ENCODE results near the gene VTA1. TPM values are rescaled to one million over a fixed set of nuclear protein-coding genes. Genes with fewer than 3 reads are reported as not detected.
"Not testable (repeated sequence)": the region's sequence is repeated elsewhere in the genome, so short reads cannot be mapped to it uniquely, and the experiment has no call there.

VTA1 gene
- total and polyA plus RNA-seq, 8 donors, result 15.6 to 56.8 (median 25.8) TPM

DNA sequence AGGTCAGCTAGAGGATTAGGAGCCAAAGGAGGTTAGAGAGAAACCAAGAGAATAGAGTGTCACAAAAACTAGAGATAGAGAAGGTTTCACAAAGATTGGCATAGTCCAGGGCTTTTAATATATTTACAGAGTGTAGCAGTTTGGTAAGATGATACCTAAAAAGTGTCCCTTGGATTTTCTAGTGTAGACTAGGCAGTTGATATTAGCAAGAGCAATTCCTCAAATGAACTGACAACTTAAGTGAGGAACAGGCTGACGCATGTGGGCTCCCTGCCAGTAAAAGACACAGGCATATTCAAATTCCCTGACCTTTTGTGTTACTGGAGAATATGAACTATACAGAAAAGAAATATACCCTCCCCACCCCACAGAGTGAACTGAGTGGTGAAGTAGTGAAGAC, 40.1 kb downstream of the VTA1 start:
- H3K9me3 ChIP-seq, result no peaks in the 10 kb centered on the region
- H3K27ac ChIP-seq, result no peak overlapping the region
- no peaks in the 10 kb centered on the region for H3K27me3 ChIP-seq
- H3K4me1 ChIP-seq, result no peaks in the 10 kb centered on the region
- no peak overlapping the region for H3K4me3 ChIP-seq
- no peak for TF ChIP-seq POLR2A (IDR thresholded peaks at IDR 0.05)
- TF ChIP-seq, protein P1, sequence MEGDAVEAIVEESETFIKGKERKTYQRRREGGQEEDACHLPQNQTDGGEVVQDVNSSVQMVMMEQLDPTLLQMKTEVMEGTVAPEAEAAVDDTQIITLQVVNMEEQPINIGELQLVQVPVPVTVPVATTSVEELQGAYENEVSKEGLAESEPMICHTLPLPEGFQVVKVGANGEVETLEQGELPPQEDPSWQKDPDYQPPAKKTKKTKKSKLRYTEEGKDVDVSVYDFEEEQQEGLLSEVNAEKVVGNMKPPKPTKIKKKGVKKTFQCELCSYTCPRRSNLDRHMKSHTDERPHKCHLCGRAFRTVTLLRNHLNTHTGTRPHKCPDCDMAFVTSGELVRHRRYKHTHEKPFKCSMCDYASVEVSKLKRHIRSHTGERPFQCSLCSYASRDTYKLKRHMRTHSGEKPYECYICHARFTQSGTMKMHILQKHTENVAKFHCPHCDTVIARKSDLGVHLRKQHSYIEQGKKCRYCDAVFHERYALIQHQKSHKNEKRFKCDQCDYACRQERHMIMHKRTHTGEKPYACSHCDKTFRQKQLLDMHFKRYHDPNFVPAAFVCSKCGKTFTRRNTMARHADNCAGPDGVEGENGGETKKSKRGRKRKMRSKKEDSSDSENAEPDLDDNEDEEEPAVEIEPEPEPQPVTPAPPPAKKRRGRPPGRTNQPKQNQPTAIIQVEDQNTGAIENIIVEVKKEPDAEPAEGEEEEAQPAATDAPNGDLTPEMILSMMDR (IDR thresholded peaks at IDR 0.05), result no peak
- no peak for TF ChIP-seq EP300 (IDR thresholded peaks at IDR 0.05)
- no peak for TF ChIP-seq POLR2AphosphoS5 (IDR thresholded peaks at IDR 0.05)
- H3K36me3 ChIP-seq, result peaks cover 0 to 27% (median 17%) of the 10 kb centered on the region in 4 donors
- DNase-seq, result peak in 1 of 2 donors; percentile 70
- WGBS, 5 donors, result 23 to 53% (median 41%) methylated on average over 1 of the region's 1 CpG
- intact Hi-C loops (cut with DNase I; ENCODE audit: low total_unique reads), result no loop called here

- H3K4me1 ChIP-seq; H3K27ac ChIP-seq; H3K27me3 ChIP-seq; DNase-seq; H3K4me3 ChIP-seq; intact Hi-C loops (cut with DNase I; ENCODE audit: low total_unique reads); H3K9me3 ChIP-seq: not testable (repeated sequence)
- H3K36me3 ChIP-seq, result peaks cover 0 to 21% (median 13%) of the 10 kb centered on the region in 4 donors
- WGBS, 5 donors, result 92 to 97% (median 96%) methylated on average over 8 of the region's 8 CpGs
Observed at GRCh38 chr6:142188341-142188740, 41.3 kb downstream of the VTA1 start.

GRCh38 chr6:142189057-142189456, 42.0 kb downstream of the VTA1 start:
- H3K27me3 ChIP-seq, result no peaks in the 10 kb centered on the region
- intact Hi-C loops (cut with DNase I; ENCODE audit: low total_unique reads), result no loop called here
- H3K36me3 ChIP-seq, result peaks cover 0 to 21% (median 13%) of the 10 kb centered on the region in 4 donors
- DNase-seq, result no peak
- no peak overlapping the region for H3K4me3 ChIP-seq
- H3K27ac ChIP-seq, result no peak overlapping the region
- 55 to 94% (median 85%) methylated on average over 2 of the region's 2 CpGs for WGBS, 5 donors
- no peaks in the 10 kb centered on the region for H3K9me3 ChIP-seq
- TF ChIP-seq POLR2A (IDR thresholded peaks at IDR 0.05), result no peak
- TF ChIP-seq, protein P1 (IDR thresholded peaks at IDR 0.05), result no peak
- TF ChIP-seq EP300 (IDR thresholded peaks at IDR 0.05), result no peak
- TF ChIP-seq POLR2AphosphoS5 (IDR thresholded peaks at IDR 0.05), result no peak
- no peaks in the 10 kb centered on the region for H3K4me1 ChIP-seq

DNA sequence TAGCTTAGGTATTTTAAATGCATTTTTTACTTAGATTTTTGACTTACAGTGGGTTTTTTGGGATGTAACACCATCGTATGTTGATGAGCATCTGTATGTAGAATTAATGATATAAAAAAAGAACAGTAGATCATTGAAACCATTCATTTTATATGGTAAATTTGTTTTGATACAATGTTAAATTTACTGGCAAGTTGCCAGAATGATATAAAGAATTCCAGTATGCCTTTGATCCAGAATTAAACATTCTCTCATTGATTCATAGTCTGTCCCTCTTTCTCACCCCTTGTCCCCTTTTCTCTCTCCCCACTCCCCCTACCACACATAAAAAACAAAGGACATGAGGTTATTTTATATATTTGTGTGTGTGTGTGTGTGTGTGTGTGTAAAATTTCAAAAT, 45.3 kb downstream of the VTA1 start:
- peaks cover 0 to 21% (median 13%) of the 10 kb centered on the region in 4 donors for H3K36me3 ChIP-seq
- H3K27ac ChIP-seq, result no peak overlapping the region
- WGBS, 5 donors, result 92 to 100% (median 97%) methylated on average over 1 of the region's 1 CpG
- no peak for DNase-seq
- H3K4me1 ChIP-seq, result peaks cover 0 to 8% (median 3%) of the 10 kb centered on the region in 4 donors
- intact Hi-C loops (cut with DNase I; ENCODE audit: low total_unique reads), result no loop called here
- TF ChIP-seq POLR2AphosphoS5 (IDR thresholded peaks at IDR 0.05) (no peak), POLR2A (IDR thresholded peaks at IDR 0.05) (no peak), EP300 (IDR thresholded peaks at IDR 0.05) (no peak)
- TF ChIP-seq, protein P1 (IDR thresholded peaks at IDR 0.05), result no peak
- H3K9me3 ChIP-seq, result no peaks in the 10 kb centered on the region
- H3K27me3 ChIP-seq, result no peaks in the 10 kb centered on the region
- no peak overlapping the region for H3K4me3 ChIP-seq

- H3K9me3 ChIP-seq, result no peaks in the 10 kb centered on the region
- H3K4me1 ChIP-seq, result peaks cover 0 to 8% (median 3%) of the 10 kb centered on the region in 4 donors
- intact Hi-C loops (cut with DNase I; ENCODE audit: low total_unique reads), result no loop called here
- H3K36me3 ChIP-seq, result peaks cover 0 to 25% (median 19%) of the 10 kb centered on the region in 4 donors
- TF ChIP-seq EP300 (IDR thresholded peaks at IDR 0.05) (no peak), POLR2AphosphoS5 (IDR thresholded peaks at IDR 0.05) (no peak), POLR2A (IDR thresholded peaks at IDR 0.05) (no peak)
- TF ChIP-seq, protein P1 (IDR thresholded peaks at IDR 0.05), result no peak
- H3K27me3 ChIP-seq, result no peaks in the 10 kb centered on the region
- no peak overlapping the region for H3K4me3 ChIP-seq
- no peak for DNase-seq
- no peak overlapping the region for H3K27ac ChIP-seq
Observed at GRCh38 chr6:142193621-142194020, 46.6 kb downstream of the VTA1 start.

All from stomach (tissue), 9 donors.